Stimulated activated CD4-positive, alpha-beta T cell treated with anti-CD3 and anti-CD28 coated beads, Interleukin-15, amount 100 ng/mL, for 24 hours (primary cell): Measurements from ENCODE around the gene NECAB2.
A peak's percentile ranks its signal among the peaks of the same experiment; 100 is the strongest.

Experiments
- DNase-seq: peaks from one replicate; pipeline ENCODE4 v3.0.0-alpha.2; 2020

The NECAB2 gene

GRCh38 chr16:83994087-83994486 lies 26.0 kb downstream of the NECAB2 start:
- no peak for DNase-seq

GRCh38 chr16:83994703-83995102 lies 26.7 kb downstream of the NECAB2 start:
- DNase-seq = no peak

- DNase-seq = no peak
Observed at GRCh38 chr16:83995754-83996153, 27.7 kb downstream of the NECAB2 start.

- DNase-seq = no peak
Observed at GRCh38 chr16:83996481-83997252, 28.6 kb downstream of the NECAB2 start.

DNA sequence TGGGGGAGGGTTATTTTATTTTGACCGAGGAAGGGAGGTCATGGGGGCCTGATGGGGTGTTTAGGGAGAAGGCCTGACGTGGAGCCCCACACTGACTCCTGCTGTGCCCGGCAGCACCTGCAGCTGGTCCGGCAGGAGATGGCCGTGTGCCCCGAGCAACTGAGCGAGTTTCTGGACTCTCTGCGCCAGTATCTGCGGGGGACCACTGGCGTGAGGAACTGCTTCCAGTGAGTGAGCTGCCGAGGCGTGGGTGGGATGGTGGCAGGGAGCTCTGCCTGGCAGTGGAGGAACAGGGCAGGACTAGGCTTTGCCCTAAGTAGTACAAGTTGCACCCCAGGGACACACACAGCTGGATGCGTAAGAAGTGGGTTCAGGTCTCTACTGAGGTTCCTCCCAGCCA lies 30.0 kb downstream of the NECAB2 start:
- no peak for DNase-seq

DNA sequence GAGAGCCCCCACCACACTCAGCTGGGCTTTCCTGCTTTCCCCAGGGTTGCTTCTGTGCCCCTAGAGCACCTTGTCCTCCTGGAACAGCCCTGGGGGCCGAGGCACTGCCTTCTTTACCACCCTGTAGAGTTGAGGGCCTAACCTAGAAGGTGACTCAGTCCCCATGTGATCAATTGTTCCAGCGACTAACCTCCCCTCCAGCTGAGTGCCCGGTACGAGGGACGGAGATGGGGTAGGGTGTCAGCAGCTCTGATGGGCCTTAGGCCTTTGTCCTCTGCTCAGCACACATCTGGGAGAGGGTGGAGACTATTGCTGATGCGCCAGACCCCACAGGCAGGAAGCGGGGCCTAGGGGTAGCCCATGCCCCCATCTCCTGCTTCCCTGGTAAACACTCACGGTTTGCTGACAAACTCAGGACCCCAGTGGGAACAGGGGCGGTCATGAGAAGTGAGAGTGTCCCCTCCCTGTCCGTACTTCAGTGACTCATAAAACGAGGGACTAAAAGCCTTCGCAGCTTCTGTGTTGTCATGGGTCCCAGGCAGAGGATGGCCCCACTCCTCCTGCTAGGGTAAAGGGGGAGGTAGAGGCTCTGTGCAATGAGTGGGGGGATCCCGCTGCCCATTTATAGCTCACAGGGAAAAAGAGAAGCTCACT lies 33.1 kb downstream of the NECAB2 start:
- DNase-seq = no peak

- no peak for DNase-seq
Observed at GRCh38 chr16:84001726-84002125, 33.7 kb downstream of the NECAB2 start.

DNA sequence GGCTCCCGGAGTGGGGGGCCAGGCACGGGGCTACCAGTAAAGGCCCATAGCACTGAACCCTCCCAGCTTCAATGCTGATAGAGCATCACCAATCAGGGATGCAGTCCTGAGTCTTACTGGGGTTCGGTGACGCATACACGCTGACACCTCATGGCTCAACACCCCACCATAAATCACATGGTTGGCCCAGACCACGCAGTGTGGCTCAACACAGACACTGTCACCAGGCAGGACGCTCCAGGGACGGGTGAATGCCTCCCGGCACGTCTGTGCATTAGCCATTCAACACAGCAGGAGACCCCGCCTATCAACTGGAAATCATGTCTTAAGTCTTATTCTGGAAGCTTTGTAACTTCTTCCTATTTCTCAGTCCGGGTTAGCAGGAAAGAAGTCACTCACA lies 35.0 kb downstream of the NECAB2 start:
- DNase-seq = no peak

DNA sequence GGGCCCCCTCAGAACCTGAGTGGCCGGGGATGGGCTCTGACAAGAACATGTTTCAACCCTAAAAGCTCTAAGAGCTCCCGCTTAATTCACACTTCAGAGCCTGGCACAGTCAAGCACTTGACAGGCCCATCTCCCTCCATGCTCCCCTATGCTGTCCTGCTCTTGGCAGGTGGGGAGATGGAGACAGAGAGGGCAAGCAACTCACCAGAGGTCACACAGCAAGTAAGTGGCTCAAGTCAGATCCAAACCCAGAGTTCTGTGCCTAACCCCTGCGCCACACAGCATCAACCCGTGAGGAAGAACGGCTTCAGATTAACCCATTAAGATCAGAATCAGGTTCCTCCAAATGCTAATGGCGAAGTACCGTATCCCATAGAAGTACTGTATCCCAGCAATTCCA lies 36.4 kb downstream of the NECAB2 start:
- DNase-seq = no peak

- no peak for DNase-seq
Observed at GRCh38 chr16:84005391-84005790, 37.3 kb downstream of the NECAB2 start.

DNA sequence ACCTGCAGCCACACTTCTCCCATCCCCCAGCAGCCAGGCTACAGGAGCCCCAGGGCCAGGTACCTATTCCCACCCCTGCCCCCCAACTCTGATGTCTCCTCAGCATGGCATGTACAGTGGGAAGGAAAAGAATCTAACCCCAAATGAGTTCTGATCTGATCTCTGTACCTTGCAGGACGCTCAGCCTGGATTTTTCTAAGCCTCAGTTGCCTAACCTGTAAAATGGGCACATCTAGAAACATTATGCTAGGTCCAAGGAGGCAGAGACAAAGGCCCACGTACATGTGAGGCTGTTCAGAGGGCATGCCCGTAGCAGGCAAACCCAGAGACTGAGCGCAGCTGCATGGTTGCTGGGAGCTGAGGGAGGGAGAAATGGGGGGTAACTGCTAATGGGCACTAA lies 39.5 kb downstream of the NECAB2 start:
- no peak for DNase-seq

- no peak for DNase-seq
Observed at GRCh38 chr16:84007965-84008364, 39.9 kb downstream of the NECAB2 start.

GRCh38 chr16:84009282-84009681 lies 41.2 kb downstream of the NECAB2 start:
- DNase-seq = no peak

- DNase-seq = peak; percentile 79
Observed at GRCh38 chr16:84013787-84014569, 45.9 kb downstream of the NECAB2 start.

DNA sequence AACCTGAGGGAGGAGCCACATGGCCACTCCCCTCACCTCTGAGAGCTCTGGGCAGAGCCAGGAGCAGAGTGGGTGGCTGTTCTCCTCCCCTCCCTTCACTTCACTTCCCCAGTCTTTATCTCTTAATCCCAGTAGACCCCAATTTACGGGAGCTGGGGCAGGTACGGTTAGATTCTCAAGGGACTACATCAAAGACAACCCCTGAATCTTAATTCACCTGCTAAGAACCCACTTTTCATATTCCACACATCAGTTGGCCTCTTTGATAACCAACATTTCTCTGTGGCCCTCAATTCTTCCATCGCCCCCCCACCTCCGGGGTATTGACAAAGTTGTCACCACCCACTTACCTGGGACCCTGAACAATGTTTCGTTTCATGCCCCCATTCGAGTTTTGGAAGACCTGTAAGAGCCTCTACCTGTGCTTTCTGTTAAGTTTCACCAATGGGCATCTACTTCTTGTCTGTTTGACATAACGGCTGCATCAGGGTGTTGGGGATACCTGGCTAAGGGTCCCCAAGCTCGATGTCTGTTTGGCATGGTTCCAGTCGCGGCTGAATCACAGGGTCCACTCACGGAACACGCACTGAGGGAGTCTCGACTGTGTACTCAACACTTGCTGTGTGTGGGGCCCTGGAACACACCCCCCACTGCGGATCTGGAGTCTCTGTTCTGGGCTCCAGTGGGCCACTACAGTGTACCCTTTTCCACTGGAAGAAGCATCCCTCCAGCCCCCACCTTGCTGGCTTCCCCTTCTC lies 46.7 kb downstream of the NECAB2 start:
- DNase-seq = no peak

DNA sequence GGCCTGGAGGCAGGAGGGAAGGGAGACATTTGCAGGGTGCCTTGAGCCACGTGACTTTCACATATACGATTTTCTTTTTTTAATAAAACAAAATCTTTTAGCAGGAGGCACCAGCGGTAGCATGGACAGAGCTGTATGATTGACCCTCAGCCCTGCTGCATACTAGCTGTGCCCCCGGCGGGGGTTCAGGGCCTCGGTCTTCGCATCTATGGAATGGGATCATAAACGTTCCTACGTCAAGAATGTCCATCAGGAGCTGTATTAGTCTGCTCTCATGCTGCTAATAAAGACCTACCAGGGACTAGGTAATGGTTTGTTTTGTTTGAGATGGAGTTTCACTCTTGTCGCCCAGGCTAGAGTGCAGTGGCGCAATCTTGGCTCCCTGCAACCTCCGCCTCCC lies 47.4 kb downstream of the NECAB2 start:
- no peak for DNase-seq

DNA sequence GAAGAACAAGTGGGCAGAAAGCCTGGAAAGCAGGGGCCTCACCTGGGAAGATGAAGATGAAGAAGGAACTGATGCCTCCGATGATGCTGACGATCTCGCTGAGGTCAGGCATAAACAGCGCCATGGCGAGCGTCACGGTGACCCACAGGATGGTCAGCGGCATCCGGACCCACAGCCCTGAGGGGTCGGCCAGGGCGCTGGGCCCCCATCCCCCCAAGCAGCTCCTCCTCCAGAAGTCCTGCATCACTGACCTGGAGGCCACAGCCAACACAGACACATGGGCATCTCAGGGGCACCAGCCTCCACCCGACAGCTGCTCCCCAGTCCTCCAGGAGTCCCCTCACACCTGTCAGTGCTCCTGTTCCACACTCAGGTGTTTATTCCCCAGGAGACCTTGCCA lies 48.4 kb downstream of the NECAB2 start:
- DNase-seq = no peak

DNA sequence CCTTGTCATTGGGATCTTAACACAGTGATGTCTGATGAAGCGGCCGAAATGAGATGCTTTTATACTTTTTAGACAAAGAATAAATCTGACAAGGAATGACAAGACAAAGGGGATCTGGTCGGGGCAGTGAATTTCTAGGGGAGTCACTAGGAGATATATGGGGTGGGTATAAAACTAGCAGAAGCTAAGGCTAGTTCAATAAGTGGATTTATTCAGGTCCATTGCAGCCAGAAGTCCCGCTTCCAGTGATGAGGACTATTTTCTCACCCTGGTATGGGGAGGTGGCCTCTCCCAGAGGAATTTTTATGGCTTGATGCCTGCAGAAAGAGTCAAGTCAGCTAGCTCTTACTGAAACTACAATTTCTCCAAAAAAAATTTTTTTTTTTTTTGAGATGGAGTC lies 50.7 kb downstream of the NECAB2 start:
- DNase-seq = no peak

DNA sequence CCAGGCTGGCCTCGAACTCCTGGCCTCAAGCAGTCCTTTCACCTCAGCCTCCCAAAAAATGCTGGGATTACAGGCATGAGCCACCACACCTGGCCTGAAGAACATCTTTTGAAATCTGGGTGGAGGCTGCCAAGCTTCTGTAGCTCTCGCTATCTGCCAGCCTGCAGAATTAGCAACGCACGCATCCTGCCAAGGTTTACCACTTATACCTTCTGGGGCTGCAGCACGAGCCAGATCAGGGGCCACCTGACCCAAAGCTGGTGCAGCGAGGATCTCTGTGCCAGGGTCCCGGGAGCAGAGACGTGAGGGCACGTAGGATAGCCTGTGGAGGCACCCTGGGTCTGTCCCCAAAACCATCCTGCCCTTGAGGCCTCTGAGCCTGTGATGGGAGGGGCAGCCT lies 52.3 kb downstream of the NECAB2 start:
- DNase-seq = no peak

DNA sequence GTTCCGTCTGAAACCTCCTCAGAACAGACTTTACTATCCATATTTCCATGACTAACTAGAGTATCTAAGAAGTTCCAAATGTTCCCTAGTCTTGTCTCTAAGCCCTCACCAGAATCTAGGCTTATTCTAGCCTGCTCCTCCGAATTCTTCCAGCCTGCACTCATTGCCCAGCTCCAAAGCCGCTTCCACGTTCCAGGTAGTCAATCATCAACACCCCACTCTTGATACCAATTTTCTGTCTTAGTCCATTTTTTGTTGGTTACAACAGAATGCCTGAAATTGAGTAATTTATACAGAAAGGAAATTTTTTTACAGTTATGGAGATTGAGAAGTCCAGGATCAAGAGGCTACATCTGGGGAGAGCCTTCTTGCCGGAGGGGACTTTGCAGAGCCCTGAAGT lies 53.4 kb downstream of the NECAB2 start:
- no peak for DNase-seq

DNA sequence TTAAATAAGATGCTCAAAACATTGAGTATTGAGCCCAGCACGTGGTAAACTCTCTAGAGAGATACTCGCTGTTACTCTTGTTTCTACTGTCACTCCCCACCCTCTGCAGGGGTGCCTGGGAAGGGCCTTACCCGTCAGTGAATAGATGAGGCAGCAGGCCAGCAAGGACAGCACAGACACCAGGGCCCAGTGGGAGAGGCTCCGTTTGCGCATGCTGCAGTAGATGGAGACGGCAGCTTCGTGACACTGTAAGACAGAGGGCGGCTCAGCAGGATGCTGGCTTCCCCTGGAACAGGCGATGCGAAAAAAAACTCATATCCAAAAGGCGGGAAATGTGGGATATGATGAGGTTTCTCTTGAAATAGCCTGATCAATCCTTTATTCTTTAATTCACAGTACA lies 54.6 kb downstream of the NECAB2 start:
- DNase-seq = no peak

DNA sequence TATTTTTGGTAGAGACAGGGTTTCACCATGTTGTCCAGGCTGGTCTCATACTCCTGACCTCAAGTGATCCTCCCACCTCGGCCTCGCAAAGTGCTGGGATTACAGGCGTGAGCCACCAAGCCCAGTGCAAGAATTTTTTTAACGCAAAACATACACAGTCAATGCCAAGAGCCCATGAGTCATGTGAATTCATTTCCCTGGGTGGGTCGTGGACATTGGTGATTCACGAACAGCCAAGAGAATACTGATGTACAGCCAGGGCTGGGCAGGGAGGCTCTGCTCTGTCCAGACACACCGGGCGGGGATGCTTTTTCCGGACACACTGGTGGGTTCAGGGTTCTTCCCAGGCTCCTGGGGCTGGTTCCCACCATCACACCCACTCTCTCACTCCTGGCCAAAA lies 56.8 kb downstream of the NECAB2 start:
- DNase-seq = no peak

DNA sequence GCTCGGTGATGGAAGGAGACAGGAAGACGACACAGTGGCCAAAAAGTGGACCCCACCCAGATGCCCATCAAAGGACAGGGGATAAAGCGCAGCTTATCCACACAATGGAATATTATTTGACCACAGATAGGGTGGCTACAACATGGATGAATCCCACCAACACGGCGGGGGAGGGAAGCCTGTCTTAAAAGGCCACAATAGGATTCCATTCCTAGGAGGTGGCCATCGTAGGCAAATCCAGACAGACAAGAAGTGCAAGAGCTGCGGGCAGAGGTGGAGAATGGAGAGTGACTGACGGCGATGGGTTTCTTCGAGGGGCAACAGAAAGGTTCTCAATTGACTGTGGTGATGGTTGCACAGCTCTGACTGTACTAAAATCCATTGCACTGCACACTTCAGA lies 58.6 kb downstream of the NECAB2 start:
- DNase-seq = no peak
